Left ventricle myocardium superior (tissue), 1 donor: ENCODE results near the gene MBD3L4. TPM values are rescaled to one million over a fixed set of nuclear protein-coding genes. Genes with fewer than 3 reads are reported as not detected.

ENCODE experiments used
- ATAC-seq: fragments of 200-7000 bp; cut with Tn5 transposase; one replicate; pipeline ENCODE4 v1.9.1; 2020; ENCODE audit warnings: mild to moderate bottlenecking, moderate library complexity
- DNase-seq: peaks from one replicate; pipeline ENCODE4 v3.0.0-alpha.2; 2020
- intact Hi-C: fragments of 100-400 bp; cut with micrococcal nuclease; formaldehyde crosslinking; loops from one replicate; pipeline ENCODE4 v1.11.0; 2022
- total RNA-seq: library from RNA; stranded (reverse); fragmentation: NEBNext Ultra II Directional; extraction: Animal tissue kit (Norgen Biotek cat#: 25700); gene quantifications from one replicate; pipeline ENCODE4 v1.2.1, GENCODE V29; 2021
- donor health status: DM: no; HTN: yes; CAD: no; lungs with severe emphysema.

The MBD3L4 gene
- total RNA-seq, 1 donor from 2014 or later = not detected

DNA sequence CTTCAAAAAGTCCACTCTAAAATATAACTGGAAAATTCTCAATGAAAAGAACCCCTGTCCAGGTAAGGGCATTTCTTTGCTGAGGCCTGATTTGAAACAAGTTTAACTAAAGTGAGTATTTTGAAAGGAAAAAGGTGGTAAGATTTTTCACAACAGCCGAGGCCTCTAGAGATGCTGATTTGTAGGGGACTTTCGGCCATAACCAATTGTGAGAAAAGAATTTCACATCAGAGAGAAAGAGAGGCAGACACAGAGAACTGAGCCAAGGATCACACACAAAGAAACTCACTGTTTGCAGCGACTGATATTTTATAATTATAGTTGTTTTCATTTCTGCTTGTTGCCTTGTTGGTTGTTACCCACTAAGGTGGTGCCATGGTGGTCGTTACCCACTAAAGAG lies 43.2 kb downstream of the MBD3L4 start:
- ATAC-seq = no peak
- intact Hi-C loops = no loop called here

DNA sequence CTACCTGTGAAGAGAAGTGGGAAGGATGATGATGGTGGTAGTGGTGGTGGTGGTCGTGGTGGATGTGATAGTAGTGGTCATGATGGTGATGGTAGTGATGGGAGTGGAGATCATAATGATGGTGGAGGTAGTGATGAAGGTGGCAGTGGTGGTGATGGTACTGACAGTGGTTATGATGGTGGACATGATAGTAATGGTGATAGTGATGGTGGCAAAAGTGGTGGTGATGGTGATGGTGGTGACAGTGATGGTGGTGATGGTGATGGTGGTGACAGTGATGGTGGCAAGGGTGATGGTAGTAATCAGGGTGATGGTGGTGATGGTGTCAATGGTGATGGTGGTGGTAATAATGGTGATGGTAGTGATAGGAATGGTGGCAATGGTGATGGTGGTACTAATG lies 44.9 kb downstream of the MBD3L4 start:
- intact Hi-C loops = no loop called here
- ATAC-seq = no peak
- DNase-seq = no peak

More for the DNA sequence above, 43.2 kb downstream of the MBD3L4 start:
- DNase-seq = no peak

DNA sequence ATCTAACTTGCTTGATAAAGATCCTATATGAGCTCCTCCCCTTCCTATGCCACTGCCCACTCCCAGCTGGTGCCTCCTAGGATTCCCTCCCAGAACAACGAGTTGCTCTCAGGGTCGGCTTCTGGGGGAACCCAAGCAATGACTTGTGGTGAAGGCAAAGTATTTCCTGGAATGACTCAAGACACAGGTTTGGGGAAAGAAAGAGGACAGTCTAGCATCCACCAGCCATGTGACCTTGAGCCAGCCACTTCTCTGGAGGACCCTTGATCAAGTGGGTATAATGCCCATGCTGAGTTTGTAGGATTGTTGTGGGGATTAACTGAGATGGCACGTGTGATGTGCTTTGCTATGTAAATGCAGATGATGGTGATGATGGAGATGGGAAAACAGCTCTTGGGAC lies 51.7 kb downstream of the MBD3L4 start:
- ATAC-seq = no peak
- intact Hi-C loops = no loop called here

DNA sequence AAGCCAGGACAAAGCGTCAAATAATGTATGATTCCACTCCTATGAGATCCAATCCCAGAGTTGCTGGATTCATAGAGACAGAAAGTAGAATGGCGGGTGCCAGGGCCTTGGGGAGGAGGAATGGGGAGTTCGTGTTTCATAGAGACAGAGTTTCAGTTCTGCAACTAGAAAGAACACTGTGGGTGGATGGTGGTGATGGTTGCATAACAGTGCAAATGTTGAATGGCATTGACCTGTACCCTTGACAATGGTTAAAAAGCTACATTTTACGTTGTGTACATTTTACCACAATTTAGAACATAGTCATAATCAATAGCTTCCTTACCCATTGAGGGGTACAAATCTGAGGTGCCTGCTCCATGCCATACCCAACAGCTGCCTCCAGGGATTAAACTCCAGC lies 52.1 kb downstream of the MBD3L4 start:
- intact Hi-C loops = no loop called here
- DNase-seq = no peak
- ATAC-seq = no peak

More for the DNA sequence above, 51.7 kb downstream of the MBD3L4 start:
- no peak for DNase-seq

Other genes starting within 250 kb of the MBD3L4 start
- gene ADGRE1, start 152.6 kb downstream of the MBD3L4 start, total RNA-seq = 0.30 TPM
- not detected for gene MBD3L2B, start 18.7 kb downstream of the MBD3L4 start, total RNA-seq
- not detected for gene MBD3L5, start 9.6 kb downstream of the MBD3L4 start, total RNA-seq
- not detected for gene MBD3L2, start 9.1 kb upstream of the MBD3L4 start, total RNA-seq
- gene MBD3L3, start 18.5 kb upstream of the MBD3L4 start, total RNA-seq = not detected
- 3.2 TPM for gene ZNF557, start 29.5 kb upstream of the MBD3L4 start, total RNA-seq